Gastroesophageal sphincter (tissue), 4 donors: ENCODE measurements around the gene KIRREL3. TPM values are rescaled to one million over a fixed set of nuclear protein-coding genes. Genes with fewer than 3 reads are reported as not detected.
A peak's percentile ranks its signal among the peaks of the same experiment; 100 is the strongest.
"Not testable (repeated sequence)": the region's sequence is repeated elsewhere in the genome, so short reads cannot be mapped to it uniquely, and the experiment has no call there.

ENCODE experiments used
- ATAC-seq: fragments of 150-250 bp; one replicate; pipeline ENCODE4 v1.9.1; 2016; ENCODE audit warnings: mild to moderate bottlenecking, moderate library complexity
- H3K27ac ChIP-seq, 4 donors: fragments of 200-600 bp; sonication (generic) in 3 of 4; 1 replicate in 3 of 4; 2 replicates in 1 of 4; pipeline ENCODE4 v1.5.1; 2016 to 2019
- H3K27me3 ChIP-seq: fragments of 200-600 bp; sonication (generic); one replicate; pipeline ENCODE4 v1.5.1; 2019
- H3K36me3 ChIP-seq, 2 donors: fragments of 200-600 bp; sonication (generic); one replicate each; pipeline ENCODE4 v1.5.1; 2019; ENCODE audit warnings: control low read depth in 1 of 2
- H3K4me1 ChIP-seq, 3 donors: fragments of 200-600 bp; sonication (generic); 1 replicate in 2 of 3; 2 replicates in 1 of 3; pipeline ENCODE4 v1.5.1; 2016 to 2019; ENCODE audit warnings: control low read depth in 2 of 3
- H3K4me3 ChIP-seq, 2 donors: fragments of 200-600 bp; sonication (generic); one replicate each; pipeline ENCODE4 v1.5.1; 2019; ENCODE audit warnings: mild to moderate bottlenecking in 1 of 2, moderate library complexity in 1 of 2
- H3K9me3 ChIP-seq, 3 donors: fragments of 200-600 bp; sonication (generic); one replicate each; pipeline ENCODE4 v1.5.1; 2017 to 2019; ENCODE audit warnings: control low read depth in 2 of 3
- EP300 ChIP-seq: sonication (generic); formaldehyde crosslinking; IDR thresholded peaks from one replicate; pipeline ENCODE4 v1.6.1; 2017; ENCODE audit warnings: antibody characterized with exemption, mild to moderate bottlenecking
- POLR2A ChIP-seq, 2 donors: fragments of 450-650 bp; IDR thresholded peaks; one replicate each; pipeline ENCODE4 v1.6.1; 2017; ENCODE audit warnings: antibody characterized with exemption in 2 of 2, mild to moderate bottlenecking in 2 of 2, moderate library complexity in 1 of 2
- POLR2AphosphoS5 ChIP-seq: sonication (generic); formaldehyde crosslinking; IDR thresholded peaks from one replicate; pipeline ENCODE4 v1.6.1; 2017; ENCODE audit warnings: antibody characterized with exemption
- WGBS, 2 donors: methylation state at CpG; one replicate each; pipeline ENCODE4 v1.1.5; 2018; ENCODE audit warnings: low coverage in 1 of 2; 5-methylcytosine and 5-hydroxymethylcytosine counted together
- total RNA-seq, 4 donors: library from RNA; depleted of rRNA; stranded (reverse); fragments of >200 nt; gene quantifications; one replicate each; pipeline ENCODE4 v1.1.0, GENCODE V29; 2016
- TF ChIP-seq, protein P1 (sequence below), 4 experiments: fragments of 200-600 bp in 2 of 4; fragments of 450-650 bp in 2 of 4; sonication (generic) in 1 of 4; IDR thresholded peaks; one replicate each; pipeline ENCODE4 v1.5.1; 2017 to 2019; ENCODE audit warnings: antibody characterized with exemption in 4 of 4, mild to moderate bottlenecking in 2 of 4, moderate library complexity in 2 of 4

KIRREL3 gene
- total RNA-seq, 4 donors from 2014 or later = 0.54 to 3.9 (median 1.4) TPM

DNA sequence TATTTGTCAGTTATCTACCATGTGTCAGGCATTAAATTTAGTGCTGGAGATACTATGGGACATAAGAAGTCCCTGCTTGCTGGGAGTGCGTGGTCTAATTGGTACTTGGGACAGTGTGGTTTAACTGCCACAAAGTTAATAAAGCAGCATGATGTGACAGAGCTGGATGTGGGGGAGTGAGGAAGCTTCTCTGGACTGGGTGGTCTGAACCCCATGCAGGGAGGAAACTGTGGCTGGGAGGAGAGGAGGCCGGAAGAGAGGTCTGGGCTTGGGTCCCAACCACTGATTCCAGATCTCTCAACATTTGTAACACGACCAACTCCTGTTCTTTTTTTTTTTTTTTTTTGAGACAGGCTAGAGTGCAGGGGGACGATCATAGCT, 607.9 kb downstream of the KIRREL3 start:
- Histone ChIP-seq H3K27me3 (no peaks in the 10 kb centered on the region), H3K36me3 (no peaks in the 10 kb centered on the region), H3K4me1 (peaks cover 0 to 72% (median 12%) of the 10 kb centered on the region in 3 donors), H3K27ac (peak overlapping the region in 2 of 4 donors; percentile 38 to 57), H3K9me3 (no peaks in the 10 kb centered on the region), H3K4me3 (no peak overlapping the region)
- 41 to 47% methylated on average over 2 to 4 of the region's 4 CpGs for WGBS, 2 donors
- ATAC-seq = no peak
- TF ChIP-seq POLR2A (IDR thresholded peaks at IDR 0.05) = no peak

DNA sequence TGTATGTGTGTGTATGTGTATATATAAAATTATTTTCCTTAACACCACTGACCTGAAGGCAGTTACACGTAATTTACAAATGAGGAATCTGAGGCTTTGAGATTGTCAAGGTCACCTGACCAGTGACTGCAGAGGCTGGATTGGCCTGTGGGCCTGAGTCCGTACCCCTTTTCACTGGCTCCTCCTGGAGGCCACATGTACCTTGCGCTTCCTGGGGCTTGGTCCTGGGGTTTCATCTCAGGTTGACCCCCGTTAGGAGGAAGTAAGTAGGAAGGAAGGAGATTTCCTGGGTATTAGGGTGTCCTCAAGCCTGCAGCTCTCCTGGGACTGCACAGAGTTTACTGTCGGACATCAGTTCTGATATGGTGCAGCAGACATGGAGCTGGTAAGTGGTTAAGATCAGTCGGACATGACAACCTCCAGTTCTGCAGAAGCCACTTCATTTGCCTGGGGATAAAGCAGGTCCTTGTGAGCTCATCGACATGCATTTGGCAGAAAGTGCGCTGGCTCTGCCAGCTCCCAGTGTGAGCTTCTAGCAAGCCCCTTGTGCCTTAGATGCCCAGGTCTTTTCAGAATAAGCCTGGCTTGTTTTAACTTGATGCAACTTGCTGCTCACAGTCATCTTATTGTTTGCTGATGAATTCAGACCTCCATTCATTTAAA, 608.5 kb downstream of the KIRREL3 start:
- Histone ChIP-seq H3K4me1 (peaks cover 0 to 69% (median 12%) of the 10 kb centered on the region in 3 donors), H3K9me3 (no peaks in the 10 kb centered on the region), H3K27me3 (no peaks in the 10 kb centered on the region), H3K27ac (peak overlapping the region in 2 of 4 donors; percentile 31 to 41), H3K36me3 (no peaks in the 10 kb centered on the region), H3K4me3 (no peak overlapping the region)
- WGBS, 2 donors = 44 to 67% methylated on average over 3 to 5 of the region's 8 CpGs
- TF ChIP-seq, protein P1, sequence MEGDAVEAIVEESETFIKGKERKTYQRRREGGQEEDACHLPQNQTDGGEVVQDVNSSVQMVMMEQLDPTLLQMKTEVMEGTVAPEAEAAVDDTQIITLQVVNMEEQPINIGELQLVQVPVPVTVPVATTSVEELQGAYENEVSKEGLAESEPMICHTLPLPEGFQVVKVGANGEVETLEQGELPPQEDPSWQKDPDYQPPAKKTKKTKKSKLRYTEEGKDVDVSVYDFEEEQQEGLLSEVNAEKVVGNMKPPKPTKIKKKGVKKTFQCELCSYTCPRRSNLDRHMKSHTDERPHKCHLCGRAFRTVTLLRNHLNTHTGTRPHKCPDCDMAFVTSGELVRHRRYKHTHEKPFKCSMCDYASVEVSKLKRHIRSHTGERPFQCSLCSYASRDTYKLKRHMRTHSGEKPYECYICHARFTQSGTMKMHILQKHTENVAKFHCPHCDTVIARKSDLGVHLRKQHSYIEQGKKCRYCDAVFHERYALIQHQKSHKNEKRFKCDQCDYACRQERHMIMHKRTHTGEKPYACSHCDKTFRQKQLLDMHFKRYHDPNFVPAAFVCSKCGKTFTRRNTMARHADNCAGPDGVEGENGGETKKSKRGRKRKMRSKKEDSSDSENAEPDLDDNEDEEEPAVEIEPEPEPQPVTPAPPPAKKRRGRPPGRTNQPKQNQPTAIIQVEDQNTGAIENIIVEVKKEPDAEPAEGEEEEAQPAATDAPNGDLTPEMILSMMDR (IDR thresholded peaks at IDR 0.05) = peak in 2 of 4 experiments; percentile 5 to 36
- TF ChIP-seq POLR2AphosphoS5 = no peak
- ATAC-seq = no peak

DNA sequence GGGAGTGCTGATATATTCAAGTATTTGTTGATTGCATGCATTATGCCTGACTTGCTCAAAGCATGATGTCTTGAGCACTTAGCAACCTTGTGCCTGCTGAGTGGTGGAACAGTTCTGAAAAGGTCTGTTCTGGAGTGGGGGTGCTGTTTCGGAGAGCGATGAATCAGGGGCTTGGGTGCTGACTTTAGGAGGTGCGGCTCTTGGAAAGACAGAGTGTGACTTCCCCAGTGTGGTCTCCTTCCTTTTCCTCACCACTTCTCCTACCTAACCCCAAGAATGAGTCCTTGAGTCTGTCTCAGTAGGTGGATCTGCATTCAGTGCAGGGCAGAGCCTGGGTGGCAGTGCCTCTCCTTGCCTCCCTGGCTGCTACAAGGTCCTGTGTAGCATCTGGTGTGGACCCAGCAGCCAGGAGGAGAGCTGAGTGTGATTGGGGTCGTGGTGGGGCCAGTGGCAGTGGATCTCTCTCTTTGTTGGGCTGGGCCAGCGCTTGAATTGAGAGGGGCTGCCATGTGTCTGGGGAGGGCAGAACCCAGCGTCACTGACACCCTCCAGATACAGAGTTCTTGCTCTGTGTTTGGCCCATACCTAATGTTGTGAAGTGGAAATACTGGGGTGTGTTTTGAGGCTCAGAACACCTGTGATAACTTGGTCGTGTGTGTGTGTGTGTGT, 609.1 kb downstream of the KIRREL3 start:
- ATAC-seq = no peak
- no peaks in the 10 kb centered on the region for H3K27me3 ChIP-seq
- no peak overlapping the region for H3K4me3 ChIP-seq
- TF ChIP-seq, protein P1 (IDR thresholded peaks at IDR 0.05) = no peak
- TF ChIP-seq POLR2A (IDR thresholded peaks at IDR 0.05) = no peak
- no peak for TF ChIP-seq EP300
- no peak for TF ChIP-seq POLR2AphosphoS5
- peaks cover 0 to 69% (median 12%) of the 10 kb centered on the region in 3 donors for H3K4me1 ChIP-seq
- H3K9me3 ChIP-seq = no peaks in the 10 kb centered on the region
- H3K36me3 ChIP-seq = no peaks in the 10 kb centered on the region
- peak overlapping the region in 2 of 4 donors; percentile 31 to 41 for H3K27ac ChIP-seq
- 65 to 95% methylated on average over 2 to 3 of the region's 7 CpGs for WGBS, 2 donors

DNA sequence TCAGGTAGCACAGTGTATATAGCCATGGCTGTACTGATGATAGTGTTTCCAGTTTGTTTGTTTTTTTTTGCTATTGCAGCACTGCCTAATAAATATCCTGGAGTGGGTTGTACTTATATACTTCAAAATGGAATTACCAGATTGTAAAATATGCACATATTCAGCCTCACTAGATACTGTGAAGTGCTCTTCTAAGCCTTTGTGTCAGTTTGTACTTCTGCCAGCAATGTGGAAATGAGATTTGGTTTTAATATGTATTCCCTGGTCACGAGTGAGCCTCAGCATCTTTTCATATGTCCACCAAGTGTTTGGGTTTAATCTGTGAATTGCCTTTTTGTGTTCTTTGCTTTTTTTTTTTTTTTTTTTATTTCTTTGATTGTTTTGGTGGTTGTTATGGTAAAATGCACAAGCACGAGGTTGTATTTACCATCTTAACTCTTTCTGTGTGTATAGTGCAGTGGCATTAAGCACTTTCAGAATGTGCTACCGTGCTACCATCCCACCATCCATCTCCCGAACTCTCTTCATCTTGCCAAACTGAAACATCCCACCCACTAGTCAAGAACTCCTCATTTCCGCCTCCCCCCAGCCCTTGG, 610.2 kb downstream of the KIRREL3 start:
- Histone ChIP-seq H3K27ac (no peak overlapping the region), H3K36me3 (no peaks in the 10 kb centered on the region), H3K27me3 (no peaks in the 10 kb centered on the region), H3K9me3 (no peaks in the 10 kb centered on the region), H3K4me3 (no peak overlapping the region), H3K4me1 (peaks cover 0 to 70% (median 12%) of the 10 kb centered on the region in 3 donors)
- TF ChIP-seq POLR2A (IDR thresholded peaks at IDR 0.05) (no peak), POLR2AphosphoS5 (no peak), EP300 (no peak)
- TF ChIP-seq, protein P1 (IDR thresholded peaks at IDR 0.05) = no peak
- ATAC-seq = no peak
- WGBS, 2 donors = 31 to 48% methylated on average over 5 of the region's 5 CpGs

DNA sequence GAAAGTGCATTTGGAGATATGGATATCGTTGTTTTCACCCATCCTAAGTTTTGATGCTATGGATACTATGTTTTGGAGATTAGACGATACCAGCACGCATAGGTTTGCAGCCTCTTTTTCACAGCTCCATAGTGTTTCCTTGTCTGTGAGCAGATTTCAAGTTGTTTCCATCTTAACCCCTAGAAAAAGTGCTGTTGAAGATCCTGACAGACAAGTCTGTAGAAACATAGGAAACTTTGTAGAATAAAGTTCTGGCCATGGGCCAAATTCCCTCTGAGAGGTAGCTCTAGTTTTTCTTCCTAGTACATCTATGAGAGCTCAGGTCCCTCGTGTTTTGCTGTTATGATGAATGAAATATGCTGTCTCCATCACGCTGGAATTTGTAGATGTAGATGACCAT, 612.7 kb downstream of the KIRREL3 start:
- WGBS, 2 donors = 54 to 82% methylated on average over 5 of the region's 5 CpGs
- Histone ChIP-seq H3K4me1 (peaks cover 0 to 45% (median 9%) of the 10 kb centered on the region in 3 donors), H3K4me3 (no peak overlapping the region), H3K36me3 (no peaks in the 10 kb centered on the region), H3K9me3 (no peaks in the 10 kb centered on the region), H3K27me3 (no peaks in the 10 kb centered on the region), H3K27ac (no peak overlapping the region)
- ATAC-seq = no peak
- TF ChIP-seq EP300 = no peak
- no peak for TF ChIP-seq POLR2AphosphoS5
- TF ChIP-seq, protein P1 (IDR thresholded peaks at IDR 0.05) = no peak
- no peak for TF ChIP-seq POLR2A (IDR thresholded peaks at IDR 0.05)

DNA sequence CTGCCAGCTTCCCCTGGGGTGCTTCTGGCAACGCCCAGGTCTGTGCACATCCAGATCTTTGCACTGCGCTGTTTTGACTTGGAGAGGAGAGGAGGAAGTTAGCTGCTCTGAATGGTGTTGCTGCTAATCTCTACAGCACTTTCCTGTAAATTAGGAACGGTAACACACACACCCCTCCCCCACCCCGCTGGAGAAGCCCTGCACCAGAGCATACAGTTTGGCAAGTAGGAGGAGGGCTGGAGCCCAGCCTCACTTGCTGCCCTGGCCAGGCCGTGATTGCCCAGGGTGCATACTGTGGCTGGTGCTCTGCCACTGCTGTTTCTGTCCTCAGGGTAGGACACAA, 613.9 kb downstream of the KIRREL3 start:
- not testable (repeated sequence) for ATAC-seq, H3K36me3 ChIP-seq, H3K27me3 ChIP-seq, H3K27ac ChIP-seq, H3K4me3 ChIP-seq, H3K9me3 ChIP-seq
- 80% methylated on average over 2 of the region's 5 CpGs; no CpG with 5 or more reads in 1 of the 2 donors for WGBS, 2 donors
- peaks cover 0 to 33% (median 4%) of the 10 kb centered on the region in 3 donors for H3K4me1 ChIP-seq
